Measurements from ENCODE around the gene SLC6A3. TPM values are rescaled to one million over a fixed set of nuclear protein-coding genes. Genes with fewer than 3 reads are reported as not detected.
A peak's percentile ranks its signal among the peaks of the same experiment; 100 is the strongest.

SLC6A3 gene
- total RNA-seq, 4 donors from 2014 or later: 0.20 to 0.90 TPM; not detected in 2

GRCh38 chr5:1349246-1349645 lies 96.0 kb downstream of the SLC6A3 start:
- TF ChIP-seq CTCF (IDR thresholded peaks at IDR 0.05): no peak
- no peak for TF ChIP-seq POLR2A (IDR thresholded peaks at IDR 0.05)
- no peak for TF ChIP-seq EP300 (IDR thresholded peaks at IDR 0.05)

GRCh38 chr5:1348986-1349245 lies 96.3 kb downstream of the SLC6A3 start:
- no peaks in the 10 kb centered on the region for H3K27me3 ChIP-seq
- H3K4me1 ChIP-seq: peaks cover 0 to 18% (median 10%) of the 10 kb centered on the region in 4 donors
- H3K36me3 ChIP-seq: no peaks in the 10 kb centered on the region
- H3K9me3 ChIP-seq: no peaks in the 10 kb centered on the region
- 40 to 56% methylated on average over 1 of the region's 1 CpG for WGBS, 2 donors
- DNase-seq (ENCODE audit: low spot score in 2 of 2): no peak
- H3K4me3 ChIP-seq: no peak overlapping the region
- no peak overlapping the region for H3K27ac ChIP-seq
- TF ChIP-seq POLR2A (IDR thresholded peaks at IDR 0.05) (no peak), CTCF (IDR thresholded peaks at IDR 0.05) (no peak), EP300 (IDR thresholded peaks at IDR 0.05) (no peak)

More at GRCh38 chr5:1349246-1349645, 96.0 kb downstream of the SLC6A3 start:
- H3K4me3 ChIP-seq: no peak overlapping the region
- no peaks in the 10 kb centered on the region for H3K9me3 ChIP-seq
- no peak for DNase-seq (ENCODE audit: low spot score in 2 of 2)
- peaks cover 0 to 15% (median 6%) of the 10 kb centered on the region in 4 donors for H3K4me1 ChIP-seq
- H3K36me3 ChIP-seq: no peaks in the 10 kb centered on the region
- 42 to 45% methylated on average over 12 of the region's 12 CpGs for WGBS, 2 donors
- H3K27me3 ChIP-seq: no peaks in the 10 kb centered on the region
- H3K27ac ChIP-seq: no peak overlapping the region

- WGBS, 2 donors: 51 to 62% methylated on average over 10 of the region's 10 CpGs
Measured at GRCh38 chr5:1347571-1347970, 97.7 kb downstream of the SLC6A3 start.

GRCh38 chr5:1346627-1347440 lies 98.4 kb downstream of the SLC6A3 start:
- WGBS, 2 donors: 85 to 90% methylated on average over 21 of the region's 21 CpGs
- no peak overlapping the region for H3K4me3 ChIP-seq
- DNase-seq (ENCODE audit: low spot score in 2 of 2): no peak
- peaks cover 0 to 33% (median 16%) of the 10 kb centered on the region in 4 donors for H3K4me1 ChIP-seq
- TF ChIP-seq EP300 (IDR thresholded peaks at IDR 0.05) (no peak), POLR2A (IDR thresholded peaks at IDR 0.05) (no peak), CTCF (IDR thresholded peaks at IDR 0.05) (no peak)
- H3K27me3 ChIP-seq: no peaks in the 10 kb centered on the region
- no peak overlapping the region for H3K27ac ChIP-seq
- H3K36me3 ChIP-seq: peaks cover 0 to 16% (median 0%) of the 10 kb centered on the region in 3 donors
- no peaks in the 10 kb centered on the region for H3K9me3 ChIP-seq

More at GRCh38 chr5:1347571-1347970, 97.7 kb downstream of the SLC6A3 start:
- no peaks in the 10 kb centered on the region for H3K27me3 ChIP-seq
- H3K4me1 ChIP-seq: peaks cover 0 to 31% (median 16%) of the 10 kb centered on the region in 4 donors
- no peak overlapping the region for H3K4me3 ChIP-seq
- H3K27ac ChIP-seq: no peak overlapping the region
- no peak for DNase-seq (ENCODE audit: low spot score in 2 of 2)
- TF ChIP-seq EP300 (IDR thresholded peaks at IDR 0.05): no peak
- TF ChIP-seq CTCF (IDR thresholded peaks at IDR 0.05): no peak
- no peak for TF ChIP-seq POLR2A (IDR thresholded peaks at IDR 0.05)
- H3K9me3 ChIP-seq: no peaks in the 10 kb centered on the region
- peaks cover 0 to 8% (median 0%) of the 10 kb centered on the region in 3 donors for H3K36me3 ChIP-seq

- no peak for DNase-seq (ENCODE audit: low spot score in 2 of 2)
- Histone ChIP-seq H3K27me3 (no peaks in the 10 kb centered on the region), H3K4me1 (peaks cover 0 to 33% (median 16%) of the 10 kb centered on the region in 4 donors), H3K9me3 (no peaks in the 10 kb centered on the region), H3K27ac (peak overlapping the region in 3 of 4 donors; percentile 73 to 86 (median 84)), H3K4me3 (peak overlapping the region; percentile 63 to 84 (median 80)), H3K36me3 (peaks cover 0 to 24% (median 5%) of the 10 kb centered on the region in 3 donors)
- TF ChIP-seq POLR2A (IDR thresholded peaks at IDR 0.05) (no peak), CTCF (IDR thresholded peaks at IDR 0.05) (no peak), EP300 (IDR thresholded peaks at IDR 0.05) (no peak)
- WGBS, 2 donors: 87 to 88% methylated on average over 27 of the region's 27 CpGs
Measured at GRCh38 chr5:1345876-1346626, 99.2 kb downstream of the SLC6A3 start.

Measured in tibial nerve (tissue), 4 donors.